Measurements from ENCODE around the gene TMTC4.

- no peak for TF ChIP-seq POLR2A (IDR thresholded peaks at IDR 0.05)
- no peak for TF ChIP-seq CTCF (IDR thresholded peaks at IDR 0.05)
These were observed 3.0 kb downstream of the TMTC4 start for GRCh38 chr13:100671389-100672182.
